PC-9 (cell line): ENCODE results near the gene NKAPD1. TPM values are rescaled to one million over a fixed set of nuclear protein-coding genes. Genes with fewer than 3 reads are reported as not detected.

Experiments used
- BruUV-seq: library from RNA; stranded (reverse); fragments of 400-500 nt; replicated peaks from 2 replicates; lab custom pipeline; 2021; lab: Mats Ljungman, UMichigan
- CTCF ChIA-PET: fragments of 300-600 bp; sonication (Branson Sonifier 250); formaldehyde crosslinking; loops from one replicate; lab custom pipeline; 2022; ENCODE audit warnings: antibody characterized with exemption; lab: Charles Lee
- POLR2A ChIA-PET: fragments of 300-600 bp; sonication (Branson Sonifier 250); formaldehyde crosslinking; loops from one replicate; lab custom pipeline; 2022; ENCODE audit warnings: antibody characterized with exemption; ENCODE audit not compliant: unreplicated experiment; lab: Charles Lee
- DNase-seq, 2 experiments: peaks; one replicate each; pipeline versions ENCODE4 v3.0.0 to v3.0.0-alpha.2; 2015 to 2022; ENCODE audit warnings: mixed read lengths in 1 of 2
- H2AFZ ChIP-seq: fragments of 200-600 bp; sonication (generic); 2 replicates; pipeline ENCODE4 v1.8.1; 2017; ENCODE audit warnings: antibody characterized with exemption
- H3F3A ChIP-seq: fragments of 200-600 bp; sonication (generic); 2 replicates; pipeline ENCODE4 v1.8.1; 2017; ENCODE audit warnings: antibody characterized with exemption, mild to moderate bottlenecking, low read depth; ENCODE audit not compliant: insufficient read depth
- H3K27ac ChIP-seq: fragments of 200-600 bp; sonication (generic); 2 replicates; pipeline ENCODE4 v1.6.1; 2016; ENCODE audit warnings: mixed run types
- H3K27me3 ChIP-seq: fragments of 200-600 bp; sonication (generic); 2 replicates; pipeline ENCODE4 v1.6.1; 2016; ENCODE audit warnings: low read depth, mixed run types; ENCODE audit not compliant: insufficient read depth
- H3K36me3 ChIP-seq: fragments of 200-600 bp; sonication (generic); 2 replicates; pipeline ENCODE4 v1.6.1; 2016; ENCODE audit warnings: low read depth, mixed run types
- H3K4me1 ChIP-seq: fragments of 200-600 bp; sonication (generic); replicated peaks from 2 replicates; pipeline ENCODE4 v1.6.1; 2016; ENCODE audit warnings: mixed run types; ENCODE audit not compliant: insufficient read depth
- H3K4me2 ChIP-seq: fragments of 200-600 bp; sonication (generic); 2 replicates; pipeline ENCODE4 v1.6.1; 2017; ENCODE audit warnings: mixed run types
- H3K4me3 ChIP-seq: fragments of 200-600 bp; sonication (generic); 2 replicates; pipeline ENCODE4 v1.6.1; 2016; ENCODE audit warnings: mixed run types
- H3K79me2 ChIP-seq: fragments of 200-600 bp; sonication (generic); 2 replicates; pipeline ENCODE4 v1.6.1; 2017; ENCODE audit warnings: low read depth, mixed run types
- H3K9me2 ChIP-seq: fragments of 200-600 bp; sonication (generic); 2 replicates; pipeline ENCODE4 v1.8.1; 2017; ENCODE audit warnings: mild to moderate bottlenecking; ENCODE audit not compliant: insufficient read depth
- H3K9me3 ChIP-seq: fragments of 200-600 bp; sonication (generic); 2 replicates; pipeline ENCODE4 v1.8.1; 2016; ENCODE audit warnings: low read depth; ENCODE audit not compliant: insufficient read depth
- H4K20me1 ChIP-seq: fragments of 200-600 bp; sonication (generic); 2 replicates; pipeline ENCODE4 v1.8.1; 2017; ENCODE audit not compliant: insufficient read depth
- CTCF ChIP-seq: fragments of 200-600 bp; sonication (generic); conservative IDR thresholded peaks from 2 replicates; pipeline ENCODE4 v1.6.1; 2017; ENCODE audit warnings: mixed run types, antibody characterized with exemption, mild to moderate bottlenecking, moderate library complexity
- EZH2 ChIP-seq: fragments of 200-600 bp; sonication (generic); IDR thresholded peaks from 2 replicates; pipeline ENCODE4 v1.8.0; 2017; ENCODE audit warnings: antibody characterized with exemption, low read depth
- intact Hi-C: fragments of 100-400 bp; cut with micrococcal nuclease; formaldehyde crosslinking; loops from one replicate; pipeline ENCODE4 v1.10.0; 2022; ENCODE audit not compliant: unreplicated experiment
- total RNA-seq: library from RNA; stranded (reverse); gene quantifications from 2 replicates; pipeline ENCODE4 v1.2.3, GENCODE V29; 2021

NKAPD1 gene
- total RNA-seq, 1 experiment from 2014 or later = 16.5 TPM

DNA sequence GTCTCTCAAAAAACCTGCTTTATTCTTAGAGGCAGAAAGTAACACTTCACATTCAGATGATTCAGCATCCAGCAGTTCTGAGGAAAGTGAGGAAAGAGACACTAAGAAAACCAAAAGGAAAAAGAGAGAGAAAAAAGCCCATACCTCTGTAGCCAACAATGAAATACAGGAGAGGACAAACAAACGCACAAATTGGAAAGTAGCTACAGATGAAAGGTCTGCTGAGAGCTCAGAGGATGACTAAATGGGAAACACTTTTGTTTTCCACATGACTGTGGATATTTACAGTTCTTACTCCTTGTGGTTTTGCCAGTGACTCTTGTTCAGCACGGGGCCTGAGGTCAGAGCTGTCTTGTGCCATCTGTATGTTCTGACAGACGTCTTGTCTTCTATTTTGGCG, 8.6 kb downstream of the NKAPD1 start:
- no TSS peak for BruUV-seq
- intact Hi-C loops = no loop called here
- POLR2A ChIA-PET = no interaction called here
- CTCF ChIA-PET = no interaction called here
- TF ChIP-seq CTCF (no peak), EZH2 (no peak)
- Histone ChIP-seq H2AFZ (no peak overlapping the region), H3K4me3 (no peak overlapping the region), H4K20me1 (no peaks in the 10 kb centered on the region), H3K4me1 (peaks cover 12% of the 10 kb centered on the region), H3K27ac (peak overlapping the region; percentile 33; the same call in 1 of the 2 replicates), H3K9me2 (no peaks in the 10 kb centered on the region), H3F3A (peaks cover 64% of the 10 kb centered on the region), H3K79me2 (peaks cover 30% of the 10 kb centered on the region), H3K4me2 (no peak overlapping the region), H3K9me3 (no peaks in the 10 kb centered on the region), H3K36me3 (peaks cover 60% of the 10 kb centered on the region), H3K27me3 (no peaks in the 10 kb centered on the region)
- no peak for DNase-seq

GRCh38 chr11:112085822-112086421, 11.8 kb downstream of the NKAPD1 start:
- intact Hi-C loops = loop anchor here (2.0 kb wide), 1 partner anchor 207 kb away; the partner anchor contains the start of genes CFAP68 and FDXACB1
- ChIA-PET POLR2A (interaction anchor here (0.7 kb wide), 1 partner anchor 87 kb away, joined by 4 read pairs; no protein-coding TSS in a partner anchor), CTCF (interaction anchor here (0.6 kb wide), 1 partner anchor 260 kb away, joined by 3 read pairs; no protein-coding TSS in a partner anchor)

More at GRCh38 chr11:112085822-112086421, 11.8 kb downstream of the NKAPD1 start:
- TSS peak; percentile 65 for BruUV-seq
- H3K27me3 ChIP-seq = no peaks in the 10 kb centered on the region
- H3K79me2 ChIP-seq = peaks cover 55% of the 10 kb centered on the region
- no peak for TF ChIP-seq CTCF
- no peaks in the 10 kb centered on the region for H3K9me2 ChIP-seq
- H2AFZ ChIP-seq = peak overlapping the region; percentile 91
- no peaks in the 10 kb centered on the region for H3K9me3 ChIP-seq
- DNase-seq = no peak
- H4K20me1 ChIP-seq = no peaks in the 10 kb centered on the region
- H3K4me2 ChIP-seq = peak overlapping the region; percentile 93
- H3F3A ChIP-seq = peaks cover 47% of the 10 kb centered on the region
- peak overlapping the region; percentile 26 for H3K27ac ChIP-seq
- peaks cover 57% of the 10 kb centered on the region for H3K36me3 ChIP-seq
- peak overlapping the region; percentile 96 for H3K4me3 ChIP-seq
- peaks cover 21% of the 10 kb centered on the region for H3K4me1 ChIP-seq
